ENCODE results near the gene WIPF2.

DNA sequence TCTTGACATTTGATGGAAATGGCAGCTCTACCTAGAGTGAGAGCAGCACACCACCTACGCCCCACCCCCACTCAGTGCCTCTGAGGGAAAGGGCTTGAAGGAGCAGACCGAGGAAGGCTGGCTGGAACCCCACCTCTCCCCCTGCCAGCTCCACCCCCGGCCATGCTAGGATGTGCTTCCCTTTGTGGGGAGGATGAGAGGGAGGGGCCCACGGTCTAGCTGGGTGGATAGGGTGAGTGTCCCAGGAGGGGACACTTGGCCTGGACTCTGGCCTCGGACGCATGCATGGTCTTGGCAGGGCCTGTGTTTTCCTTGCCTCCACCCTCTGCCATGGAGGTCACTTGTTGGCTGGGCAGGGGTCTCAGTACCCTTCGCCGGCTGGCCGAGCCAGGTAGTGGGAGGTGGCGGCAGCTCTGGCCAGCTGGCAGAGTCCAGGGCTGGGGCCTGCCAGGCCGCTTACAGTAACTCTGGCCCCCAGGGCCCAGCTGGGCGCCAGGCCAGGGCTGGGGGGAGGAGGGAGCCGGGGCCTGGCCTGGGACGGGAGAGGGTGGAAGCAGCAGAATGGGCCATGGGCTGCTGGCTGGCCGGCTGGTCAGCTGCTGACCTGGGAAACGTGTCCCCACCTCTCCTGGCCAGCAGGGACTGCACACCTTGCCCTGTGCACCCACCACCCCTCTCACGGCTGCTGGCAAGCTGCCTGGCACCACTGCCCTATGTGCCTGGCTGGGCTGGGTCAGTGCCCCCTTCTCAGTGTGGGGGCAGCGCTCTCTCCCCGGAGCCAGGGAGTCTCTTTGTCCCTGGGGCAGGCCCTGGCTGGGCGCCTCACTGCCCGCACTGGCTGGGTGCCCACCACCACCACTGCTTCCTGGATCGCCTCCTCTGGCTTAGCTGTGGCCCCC lies 112.9 kb downstream of the WIPF2 start:
- no peak for TF ChIP-seq TEAD4 (CRISPR knock-in tag; IDR thresholded peaks at IDR 0.05)
- TF ChIP-seq, protein P1, sequence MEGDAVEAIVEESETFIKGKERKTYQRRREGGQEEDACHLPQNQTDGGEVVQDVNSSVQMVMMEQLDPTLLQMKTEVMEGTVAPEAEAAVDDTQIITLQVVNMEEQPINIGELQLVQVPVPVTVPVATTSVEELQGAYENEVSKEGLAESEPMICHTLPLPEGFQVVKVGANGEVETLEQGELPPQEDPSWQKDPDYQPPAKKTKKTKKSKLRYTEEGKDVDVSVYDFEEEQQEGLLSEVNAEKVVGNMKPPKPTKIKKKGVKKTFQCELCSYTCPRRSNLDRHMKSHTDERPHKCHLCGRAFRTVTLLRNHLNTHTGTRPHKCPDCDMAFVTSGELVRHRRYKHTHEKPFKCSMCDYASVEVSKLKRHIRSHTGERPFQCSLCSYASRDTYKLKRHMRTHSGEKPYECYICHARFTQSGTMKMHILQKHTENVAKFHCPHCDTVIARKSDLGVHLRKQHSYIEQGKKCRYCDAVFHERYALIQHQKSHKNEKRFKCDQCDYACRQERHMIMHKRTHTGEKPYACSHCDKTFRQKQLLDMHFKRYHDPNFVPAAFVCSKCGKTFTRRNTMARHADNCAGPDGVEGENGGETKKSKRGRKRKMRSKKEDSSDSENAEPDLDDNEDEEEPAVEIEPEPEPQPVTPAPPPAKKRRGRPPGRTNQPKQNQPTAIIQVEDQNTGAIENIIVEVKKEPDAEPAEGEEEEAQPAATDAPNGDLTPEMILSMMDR (IDR thresholded peaks at IDR 0.05): no peak

Data from WTC11 (cell line).